OCI-LY1 (cell line): ENCODE data around the gene OGA.

ENCODE experiments used
- EZH2 ChIP-seq: fragments of 200-600 bp; sonication (generic), shearing (Covaris generic); IDR thresholded peaks from 2 replicates; pipeline ENCODE4 v1.8.0; 2017; ENCODE audit warnings: borderline replicate concordance, mixed run types, mild to moderate bottlenecking, antibody characterized with exemption, low read length, moderate library complexity, mixed read lengths
- TF ChIP-seq, protein P1 (sequence below): fragments of 200-600 bp; sonication (generic), shearing (Covaris generic); IDR thresholded peaks from 2 replicates; pipeline ENCODE4 v1.5.1; 2017; ENCODE audit warnings: mild to moderate bottlenecking, antibody characterized with exemption, low read length, moderate library complexity, mixed read lengths

GRCh38 chr10:101766753-101767599 lies 51.3 kb downstream of the OGA start:
- TF ChIP-seq, protein P1, sequence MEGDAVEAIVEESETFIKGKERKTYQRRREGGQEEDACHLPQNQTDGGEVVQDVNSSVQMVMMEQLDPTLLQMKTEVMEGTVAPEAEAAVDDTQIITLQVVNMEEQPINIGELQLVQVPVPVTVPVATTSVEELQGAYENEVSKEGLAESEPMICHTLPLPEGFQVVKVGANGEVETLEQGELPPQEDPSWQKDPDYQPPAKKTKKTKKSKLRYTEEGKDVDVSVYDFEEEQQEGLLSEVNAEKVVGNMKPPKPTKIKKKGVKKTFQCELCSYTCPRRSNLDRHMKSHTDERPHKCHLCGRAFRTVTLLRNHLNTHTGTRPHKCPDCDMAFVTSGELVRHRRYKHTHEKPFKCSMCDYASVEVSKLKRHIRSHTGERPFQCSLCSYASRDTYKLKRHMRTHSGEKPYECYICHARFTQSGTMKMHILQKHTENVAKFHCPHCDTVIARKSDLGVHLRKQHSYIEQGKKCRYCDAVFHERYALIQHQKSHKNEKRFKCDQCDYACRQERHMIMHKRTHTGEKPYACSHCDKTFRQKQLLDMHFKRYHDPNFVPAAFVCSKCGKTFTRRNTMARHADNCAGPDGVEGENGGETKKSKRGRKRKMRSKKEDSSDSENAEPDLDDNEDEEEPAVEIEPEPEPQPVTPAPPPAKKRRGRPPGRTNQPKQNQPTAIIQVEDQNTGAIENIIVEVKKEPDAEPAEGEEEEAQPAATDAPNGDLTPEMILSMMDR, result no peak
- no peak for TF ChIP-seq EZH2
